HuH-7.5 (cell line): ENCODE measurements around the gene CAMSAP1.
A peak's percentile ranks its signal among the peaks of the same experiment; 100 is the strongest.

Source experiments
- DNase-seq: peaks from one replicate; pipeline ENCODE4 v3.0.0; 2011; ENCODE audit warnings: low spot score

CAMSAP1 gene

DNA sequence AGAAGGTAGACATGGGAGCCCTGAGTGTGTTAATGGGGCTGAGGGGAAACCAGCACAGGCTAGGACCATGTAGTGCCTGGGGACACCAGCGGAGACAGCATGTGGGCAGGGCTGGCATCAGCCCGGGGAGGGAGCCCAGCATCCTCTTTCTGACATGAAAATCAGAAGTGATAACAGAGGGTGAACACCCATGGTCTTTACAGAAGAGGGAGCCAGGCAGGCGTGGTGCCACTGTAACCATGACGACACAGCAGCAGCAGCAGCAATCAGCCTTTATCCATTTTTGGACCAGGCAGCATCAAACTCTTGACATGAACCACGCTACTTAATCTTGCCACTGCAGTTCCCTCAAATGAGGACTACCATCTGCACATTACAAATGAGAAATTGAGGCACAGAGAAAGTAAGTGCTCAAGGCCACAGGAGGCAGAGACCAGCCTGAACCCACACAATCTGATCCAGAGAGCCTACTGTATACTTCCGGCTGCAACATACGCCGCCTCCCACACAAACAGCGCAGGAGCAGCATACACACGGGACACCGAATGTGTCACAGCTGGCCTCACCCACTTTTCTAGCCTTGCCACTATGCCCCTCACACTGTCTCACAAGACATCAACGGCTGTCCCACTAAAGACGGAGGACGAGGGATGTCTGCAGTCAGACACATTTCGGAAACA lies 23.8 kb downstream of the CAMSAP1 start:
- no peak for DNase-seq

DNA sequence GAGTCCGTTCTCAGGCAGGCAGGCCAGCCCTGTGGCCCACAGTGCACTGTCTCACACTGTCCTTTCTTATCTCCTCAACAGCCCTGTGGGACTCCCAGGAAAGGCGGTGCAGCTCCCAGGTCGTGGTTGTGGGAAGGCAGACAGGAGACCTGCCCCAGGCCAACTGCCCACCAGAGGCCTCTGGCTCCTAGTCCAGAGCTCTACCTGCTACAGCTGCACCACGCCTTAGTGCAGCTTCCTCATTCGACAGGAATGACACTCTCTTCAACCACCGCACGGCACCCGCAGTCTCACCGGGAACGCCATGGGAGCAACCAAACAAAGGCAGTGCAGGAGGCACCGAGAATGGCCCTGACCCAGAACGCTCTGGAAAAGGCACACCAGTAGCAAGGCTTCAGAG lies 25.3 kb downstream of the CAMSAP1 start:
- no peak for DNase-seq

DNA sequence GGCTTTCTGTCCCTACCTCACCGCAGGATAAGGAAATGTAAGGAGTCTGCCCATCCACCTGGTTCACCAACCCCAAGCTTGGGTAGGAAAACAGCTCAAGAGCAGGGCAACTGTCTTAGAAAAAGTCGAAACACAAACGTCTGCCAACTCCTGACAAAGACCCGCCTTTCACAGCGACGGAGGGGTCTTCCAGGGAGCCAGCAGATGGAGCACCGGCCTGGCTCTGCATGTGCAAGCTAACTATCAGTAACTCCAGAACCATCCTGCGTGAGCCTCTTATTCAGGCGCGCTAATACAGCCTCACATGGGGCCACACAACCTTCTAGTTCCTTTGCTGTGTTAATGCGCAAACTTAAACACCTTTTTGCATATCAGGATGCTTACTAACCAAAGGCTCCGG lies 26.9 kb downstream of the CAMSAP1 start:
- no peak for DNase-seq

DNA sequence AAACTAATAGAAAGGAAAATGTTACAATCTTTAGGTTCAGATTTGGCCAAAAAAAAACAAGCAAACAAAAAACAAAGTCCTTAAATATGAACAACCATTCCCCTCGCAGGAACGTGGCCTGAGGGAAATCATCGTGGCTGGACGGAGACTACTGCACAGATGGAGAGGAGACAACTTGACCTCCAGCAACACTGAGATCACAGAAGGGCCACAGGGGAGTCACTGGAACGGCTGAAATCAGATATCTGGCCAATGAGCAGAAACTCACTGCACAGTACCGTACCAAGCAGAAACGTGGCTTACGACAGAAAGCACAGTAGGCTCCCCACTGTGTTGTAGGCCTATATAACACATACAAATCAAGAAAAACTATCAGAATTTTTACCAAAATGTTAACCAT lies 27.7 kb downstream of the CAMSAP1 start:
- no peak for DNase-seq

DNA sequence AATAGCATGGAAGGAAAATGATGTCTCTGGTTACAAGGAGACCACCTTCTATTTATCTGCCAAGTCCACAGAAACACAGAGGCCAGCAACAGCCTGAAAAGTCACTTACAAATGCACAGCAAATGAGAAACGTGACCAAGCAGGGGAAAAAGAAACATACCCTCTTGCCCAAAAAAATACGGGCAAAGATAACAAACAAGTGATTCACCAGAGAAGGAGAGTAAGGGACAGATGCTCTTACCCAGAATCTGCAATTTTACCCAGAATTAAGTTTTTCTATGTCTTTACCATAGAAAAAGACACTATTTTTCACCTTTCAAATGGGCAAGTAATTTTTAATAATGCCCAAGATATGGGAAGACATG lies 28.1 kb downstream of the CAMSAP1 start:
- no peak for DNase-seq

DNA sequence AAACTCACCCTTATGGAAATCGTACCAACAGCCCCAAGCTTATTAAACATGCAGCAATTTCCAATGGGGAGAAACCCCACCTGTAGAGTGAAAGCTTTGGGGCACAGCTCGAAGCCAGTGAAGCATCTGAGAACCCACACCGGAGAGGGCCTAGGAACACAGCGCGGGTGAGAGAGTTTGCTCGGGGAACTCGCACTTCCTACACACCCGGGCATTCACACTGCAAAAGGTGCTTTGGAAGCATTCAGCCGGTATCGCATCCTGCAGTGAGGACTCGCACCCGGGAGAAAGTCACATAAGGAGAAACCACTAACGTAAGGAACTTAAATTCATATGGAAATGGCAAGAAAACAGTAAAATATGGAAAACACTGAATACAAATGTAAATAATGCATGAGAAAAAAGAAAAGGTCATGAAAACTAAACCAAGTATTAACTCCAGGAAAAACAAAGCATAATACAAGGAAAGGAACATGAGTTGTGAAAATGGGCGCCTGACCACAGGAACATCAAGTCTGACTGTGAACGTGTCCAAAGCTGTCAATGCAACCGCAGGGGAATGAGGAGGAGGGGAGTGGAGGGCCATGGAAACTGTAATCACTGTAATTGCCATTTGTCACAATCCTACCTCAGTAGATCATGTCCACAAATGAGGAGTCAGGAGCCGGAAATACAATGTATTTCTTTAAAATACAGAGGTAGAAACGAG lies 28.7 kb downstream of the CAMSAP1 start:
- DNase-seq = no peak

DNA sequence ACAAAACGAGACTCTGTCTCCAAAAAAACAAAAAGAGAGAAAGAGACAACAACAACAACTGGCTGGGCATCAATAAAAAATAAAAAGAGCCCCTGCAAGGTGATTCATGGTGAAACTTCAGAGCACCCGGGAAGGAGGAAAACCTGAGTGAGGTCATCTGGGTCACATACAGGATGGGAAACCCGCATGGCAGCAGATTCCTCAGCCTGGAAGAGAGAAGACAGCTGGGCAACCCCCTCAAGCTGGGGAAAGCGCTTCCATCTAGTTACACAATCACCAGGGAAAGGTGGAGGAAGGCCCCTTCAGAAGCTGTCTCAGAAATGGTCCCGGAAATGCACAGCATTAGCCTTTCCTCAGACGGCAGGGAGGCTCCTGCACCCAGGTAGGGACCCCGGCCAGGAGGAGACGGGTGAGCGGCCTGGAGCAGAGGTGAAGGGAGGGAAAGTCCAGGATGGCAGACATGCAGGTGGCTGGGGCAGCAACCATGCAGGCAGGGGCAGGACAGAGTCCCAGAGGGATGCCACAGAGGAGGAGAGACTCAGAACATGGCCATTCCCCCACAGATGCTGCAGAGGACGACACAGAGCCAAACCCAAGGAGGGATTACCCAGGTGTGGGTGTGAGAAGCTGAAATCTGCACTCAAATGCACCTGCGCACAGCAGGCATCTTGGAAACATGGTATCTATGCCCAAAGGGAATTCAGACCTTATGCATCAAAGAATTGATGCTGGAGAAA lies 29.4 kb downstream of the CAMSAP1 start:
- no peak for DNase-seq

DNA sequence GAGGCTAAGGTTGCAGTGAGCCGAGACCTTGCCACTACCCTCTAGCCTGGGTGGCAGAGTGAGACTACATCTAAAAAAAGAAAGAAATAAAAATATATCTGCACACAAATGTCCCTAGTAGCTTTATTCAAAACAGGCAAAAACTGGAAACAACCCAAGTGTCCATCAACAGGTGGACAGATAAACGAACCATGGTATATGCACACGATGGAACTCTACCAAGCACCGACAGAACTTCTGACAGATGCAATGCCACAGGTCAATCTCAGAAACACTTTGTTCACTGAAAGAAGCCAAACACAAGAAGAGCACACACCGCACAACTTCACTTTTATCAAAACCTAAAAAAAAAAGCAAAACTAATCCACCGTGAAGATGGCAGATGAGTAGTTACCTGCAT lies 30.4 kb downstream of the CAMSAP1 start:
- DNase-seq = no peak

DNA sequence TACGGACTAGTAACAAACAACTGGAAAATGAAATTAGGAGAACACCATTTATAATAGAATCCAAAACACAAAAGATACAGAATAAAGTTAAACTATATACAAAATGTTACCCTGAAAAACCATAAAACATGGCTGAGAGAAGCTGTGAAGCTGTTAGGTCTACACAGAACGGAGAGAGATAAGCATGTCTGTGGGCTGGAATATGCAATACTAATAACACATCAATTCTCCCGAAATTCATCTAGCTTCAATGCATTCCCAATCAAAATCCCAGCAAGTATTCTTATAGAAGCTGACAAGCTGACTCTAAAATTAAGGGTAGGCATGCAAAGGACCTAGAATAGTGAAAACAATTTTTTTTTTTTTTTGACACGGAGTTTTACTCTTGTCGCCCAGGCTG lies 32.5 kb downstream of the CAMSAP1 start:
- no peak for DNase-seq

DNA sequence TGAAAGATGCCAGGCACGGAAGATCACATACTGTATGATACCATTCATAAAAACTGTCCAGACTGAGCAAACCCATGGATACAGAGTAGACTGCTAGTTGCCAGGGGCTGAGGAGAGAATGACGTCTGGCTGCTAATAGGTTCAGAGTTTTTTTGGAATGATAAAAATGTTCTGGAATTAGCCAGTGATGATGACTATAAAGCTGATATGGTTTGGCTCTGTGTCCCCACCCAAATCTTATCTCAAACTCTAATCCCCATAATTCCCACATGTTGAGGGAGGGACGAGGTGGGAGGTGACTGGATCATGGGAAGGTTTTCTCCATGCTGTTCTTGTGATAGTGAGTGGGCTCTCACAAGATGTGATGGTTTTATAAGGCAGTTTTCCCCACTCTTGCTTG lies 37.4 kb downstream of the CAMSAP1 start:
- no peak for DNase-seq

DNA sequence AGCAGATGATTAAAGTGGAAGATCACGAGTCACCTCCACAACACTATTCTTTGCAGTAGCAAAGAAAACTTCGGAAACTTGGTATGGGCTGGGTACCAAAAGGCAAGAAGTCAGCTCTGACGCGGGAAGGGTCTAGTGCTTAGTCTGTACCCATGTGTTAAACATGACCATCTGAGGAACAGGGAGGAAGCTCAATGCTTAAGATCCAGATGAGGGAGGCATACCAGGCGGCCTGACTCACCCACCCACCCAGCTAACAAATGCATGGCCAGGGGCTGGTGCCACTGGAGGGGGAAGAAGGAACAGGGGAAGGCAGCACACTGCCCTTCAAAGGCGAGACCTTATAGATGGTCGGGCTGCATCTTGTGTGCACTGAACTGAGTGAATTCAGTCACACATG lies 41.8 kb downstream of the CAMSAP1 start:
- no peak for DNase-seq

DNA sequence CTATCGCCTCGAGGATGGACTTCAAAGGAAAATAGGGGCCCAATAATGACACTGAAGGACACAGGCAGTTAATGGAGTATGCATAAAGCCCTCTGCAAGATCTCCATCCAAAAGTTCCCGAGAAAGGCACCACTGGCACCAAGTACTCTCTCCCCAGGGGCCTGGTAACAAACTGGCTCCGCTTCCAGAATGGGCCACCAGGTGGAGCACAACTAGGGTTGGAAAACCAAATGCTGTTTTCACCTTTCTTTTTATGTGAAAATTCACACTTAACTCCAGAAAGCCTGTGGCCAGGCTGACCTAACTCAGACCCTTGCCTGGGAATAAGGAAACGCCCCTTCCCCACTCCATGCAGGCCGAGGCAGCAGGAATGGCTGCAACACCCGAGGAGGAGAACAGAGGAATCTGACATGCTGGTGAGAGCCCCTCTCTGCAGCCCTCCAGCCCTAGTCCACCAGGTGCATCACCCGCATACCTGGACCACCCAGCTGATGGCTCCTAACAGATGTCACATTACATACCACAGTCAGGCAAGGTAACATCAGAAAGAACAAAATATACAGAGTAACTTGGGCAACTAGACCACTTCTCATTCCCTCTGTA lies 42.8 kb downstream of the CAMSAP1 start:
- DNase-seq = peak; percentile 71

DNA sequence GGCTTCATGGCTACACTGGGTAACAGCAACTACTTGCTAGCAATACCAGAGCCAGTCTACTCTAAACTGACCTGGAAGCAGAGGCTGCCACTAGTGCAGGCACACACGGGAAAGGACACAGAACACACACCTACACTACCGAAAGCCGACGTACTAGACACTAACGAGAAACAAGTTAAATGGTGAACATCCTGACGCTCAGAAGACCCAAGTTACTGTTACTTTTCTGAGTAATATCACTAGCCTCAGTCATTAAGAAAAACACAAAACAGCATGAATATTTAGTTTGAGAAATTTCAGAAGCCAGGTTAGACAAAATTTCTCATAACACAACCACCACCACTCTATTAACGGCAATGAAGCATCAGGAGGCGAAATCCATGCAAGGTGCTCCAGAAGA lies 44.5 kb downstream of the CAMSAP1 start:
- no peak for DNase-seq

DNA sequence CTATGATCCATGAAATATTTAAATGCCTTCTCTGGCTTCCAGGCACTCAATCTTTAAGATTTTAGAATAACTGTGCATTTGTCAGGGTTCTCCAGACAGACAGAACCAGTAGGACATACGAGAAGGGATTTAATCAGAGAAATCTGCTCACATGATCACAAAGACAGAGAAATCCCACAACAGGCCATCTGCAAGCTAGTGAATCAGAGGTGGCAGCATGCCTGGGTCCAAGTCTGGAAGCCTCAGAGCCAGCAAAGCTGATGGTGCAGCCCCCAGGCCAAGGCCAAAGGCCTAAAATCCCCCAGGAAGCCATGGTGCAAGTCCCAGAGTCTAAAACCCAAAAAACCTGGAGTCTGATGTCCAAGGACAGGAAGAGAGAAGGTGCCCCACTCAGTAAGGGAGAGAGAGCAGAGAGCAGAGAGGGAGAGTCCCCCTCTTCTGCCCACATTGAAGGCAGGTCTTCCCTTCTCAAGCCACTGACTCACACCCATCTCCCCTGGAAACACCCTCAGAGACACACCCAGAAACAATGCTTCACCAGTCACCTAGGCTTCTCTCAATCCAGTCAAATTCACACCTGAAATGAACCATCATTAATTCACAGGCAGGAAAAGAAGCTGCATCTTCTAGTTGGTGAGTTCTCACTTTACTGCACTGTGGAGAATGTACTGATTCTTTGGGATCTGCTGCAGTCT lies 48.7 kb downstream of the CAMSAP1 start:
- DNase-seq = no peak

DNA sequence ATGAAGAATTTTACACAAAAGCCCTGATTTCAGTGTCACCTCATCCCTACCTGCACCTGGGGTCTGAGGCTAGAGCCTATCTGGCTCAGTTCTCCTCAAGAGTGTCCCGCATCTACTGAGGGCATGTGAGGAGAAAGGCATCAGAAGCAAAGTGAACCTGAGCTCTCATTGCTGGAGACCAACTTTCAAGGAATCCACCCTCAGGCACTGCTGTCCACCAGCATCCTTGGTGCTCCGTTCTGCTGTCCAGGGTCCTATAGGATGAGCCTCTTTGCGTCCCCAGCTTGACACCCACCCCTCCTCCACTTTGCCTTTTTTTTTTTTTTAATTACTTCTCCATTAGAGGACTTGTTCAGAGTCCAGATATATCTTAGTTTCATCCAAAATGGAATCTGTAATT lies 49.5 kb downstream of the CAMSAP1 start:
- no peak for DNase-seq

DNA sequence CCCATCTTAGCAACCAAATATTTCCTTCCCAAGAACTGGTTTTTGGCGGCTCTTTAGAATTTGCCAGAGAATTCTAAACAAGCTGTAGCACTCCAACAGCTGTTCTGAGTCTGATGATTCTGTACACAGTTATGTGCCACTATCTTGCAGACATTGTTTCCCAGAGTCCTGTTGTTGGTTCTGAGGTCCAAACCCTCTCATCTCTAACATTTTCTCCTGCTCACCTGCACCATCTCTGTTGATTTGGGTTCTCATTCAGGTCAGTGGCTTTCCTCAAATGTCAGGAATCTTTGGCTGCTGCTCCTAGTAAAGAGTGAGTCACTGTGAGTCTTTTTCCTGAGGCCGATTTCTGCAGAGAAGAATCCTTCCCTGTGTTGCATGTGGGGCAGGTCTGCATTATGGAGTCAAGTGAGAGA lies 50.0 kb downstream of the CAMSAP1 start:
- no peak for DNase-seq

DNA sequence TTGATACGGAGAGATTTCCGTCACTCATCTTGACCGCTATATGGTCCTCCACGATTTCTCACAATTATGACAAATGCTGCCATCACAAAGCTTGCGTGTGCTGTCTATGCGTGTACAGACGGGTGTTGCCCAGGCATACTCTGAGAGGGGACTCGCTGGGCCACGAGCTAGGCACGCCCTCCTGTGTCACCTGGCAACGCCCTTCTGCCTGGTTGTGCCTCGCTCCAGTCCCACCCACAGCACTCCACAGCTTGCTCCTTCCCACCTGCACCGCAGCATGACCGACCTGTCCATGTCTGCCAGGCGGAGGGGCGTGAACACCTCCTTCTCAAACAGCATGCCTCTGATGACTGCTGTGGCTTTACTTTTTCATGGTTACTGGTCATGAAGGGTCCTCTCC lies 55.6 kb downstream of the CAMSAP1 start:
- DNase-seq = no peak

DNA sequence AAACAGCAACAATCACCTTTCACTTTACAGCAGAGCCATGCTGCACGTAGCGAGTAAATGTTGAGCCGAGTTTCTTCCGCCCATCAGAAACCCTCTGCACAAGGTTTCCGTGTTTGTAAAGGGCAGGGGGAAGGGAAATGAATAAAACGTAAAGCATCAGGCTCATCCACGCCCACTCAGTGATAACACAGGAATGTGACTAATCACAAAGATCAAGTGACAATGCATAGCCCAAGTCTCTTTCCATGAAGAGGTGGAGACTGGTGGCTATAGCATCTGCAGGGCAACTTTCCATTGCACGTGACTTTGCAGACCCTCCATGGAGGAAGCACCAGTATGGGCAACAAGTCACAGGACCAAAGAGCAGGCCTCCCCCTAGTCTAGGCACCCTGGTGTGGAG lies 56.6 kb downstream of the CAMSAP1 start:
- no peak for DNase-seq

DNA sequence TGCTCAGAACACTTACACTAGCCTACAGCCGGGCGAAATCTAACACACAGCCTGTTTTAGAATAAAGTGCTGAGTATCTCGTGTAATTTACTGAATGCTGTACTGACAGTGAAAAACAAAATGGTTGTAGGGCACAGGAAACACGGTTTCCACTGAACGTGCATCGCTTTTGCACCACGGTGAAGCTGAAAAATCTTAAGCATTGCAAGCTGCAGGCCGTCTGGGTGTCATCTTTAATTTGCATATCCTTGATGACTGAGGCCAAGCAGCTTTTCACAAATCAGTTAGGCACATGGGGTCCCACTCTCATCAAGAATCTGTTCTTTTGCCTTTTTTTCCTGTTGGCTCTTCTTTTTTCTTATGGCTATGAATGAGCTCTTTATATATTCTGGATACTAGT lies 58.2 kb downstream of the CAMSAP1 start:
- DNase-seq = no peak

DNA sequence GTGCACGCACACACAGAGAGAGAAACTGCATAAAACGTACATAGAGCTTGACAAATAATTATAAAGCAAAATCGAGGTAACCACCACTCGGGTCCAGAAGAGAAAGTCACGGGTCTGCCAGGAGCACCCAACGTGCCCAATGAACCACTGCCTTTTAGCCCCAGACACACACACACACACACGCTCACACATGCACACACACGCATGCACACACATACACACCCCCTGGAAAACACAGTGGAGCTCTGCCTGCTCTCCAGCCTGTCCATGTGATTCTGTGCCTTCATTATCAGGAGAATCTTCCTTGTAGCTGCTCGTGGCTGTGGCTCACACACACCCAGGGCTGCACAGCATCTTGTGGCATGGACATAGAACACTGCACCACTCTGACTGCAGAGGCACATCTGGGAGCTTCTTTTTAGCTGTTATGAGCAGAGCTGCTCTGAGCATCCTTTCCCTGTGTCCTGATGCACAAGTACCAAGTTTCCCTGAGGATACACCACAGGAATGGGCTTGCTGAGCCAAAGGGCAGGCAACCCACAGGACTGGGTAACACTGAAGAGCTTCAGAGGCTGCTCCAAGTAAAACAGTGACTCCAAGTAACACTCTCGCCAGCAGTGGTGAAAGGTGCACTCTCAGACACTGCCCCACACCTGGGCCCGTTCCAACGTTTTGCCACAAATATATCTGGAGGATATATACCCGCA lies 58.9 kb downstream of the CAMSAP1 start:
- DNase-seq = no peak

DNA sequence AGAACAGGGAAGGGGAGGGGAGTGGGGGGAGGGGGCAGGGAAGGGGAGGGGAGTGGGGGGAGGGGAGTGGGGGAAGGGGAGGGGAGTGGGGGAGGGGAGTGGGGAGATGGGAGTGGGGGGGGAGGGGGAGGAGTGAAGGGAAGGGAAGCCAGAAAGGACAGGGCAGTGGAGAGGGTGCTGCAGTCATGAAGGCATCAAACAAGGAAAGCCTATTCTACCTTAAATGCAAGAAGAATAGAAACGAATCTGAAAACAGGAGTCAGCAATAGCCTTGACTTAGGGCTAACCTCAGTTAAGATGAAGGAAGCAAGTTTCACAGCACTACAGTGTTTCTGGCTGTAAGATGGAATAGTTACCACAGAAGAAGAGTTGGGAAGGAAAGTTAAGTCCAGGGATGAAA lies 59.5 kb downstream of the CAMSAP1 start:
- no peak for DNase-seq

DNA sequence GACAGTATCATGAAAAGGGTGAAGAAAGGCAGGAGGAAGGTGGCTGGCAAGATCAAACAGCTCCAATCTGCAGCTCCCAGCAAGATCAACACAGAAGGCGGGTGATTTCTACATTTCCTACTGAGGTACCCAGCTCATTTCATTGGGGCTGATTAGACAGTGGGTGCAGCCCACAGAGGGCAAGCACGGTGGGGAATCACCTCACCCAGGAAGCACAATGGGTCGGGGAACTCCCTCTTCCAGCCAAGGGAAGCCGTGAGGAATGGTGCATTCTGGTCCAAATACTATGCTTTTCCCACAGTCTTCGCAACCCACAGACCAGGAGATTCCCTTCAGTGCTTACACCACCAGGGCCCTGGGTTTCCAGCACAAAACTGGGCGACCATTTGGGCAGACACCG lies 66.8 kb downstream of the CAMSAP1 start:
- DNase-seq = no peak
